ENCODE data around the gene PSPH.
"Not testable (repeated sequence)": the region's sequence is repeated elsewhere in the genome, so short reads cannot be mapped to it uniquely, and the experiment has no call there.

PSPH gene

DNA sequence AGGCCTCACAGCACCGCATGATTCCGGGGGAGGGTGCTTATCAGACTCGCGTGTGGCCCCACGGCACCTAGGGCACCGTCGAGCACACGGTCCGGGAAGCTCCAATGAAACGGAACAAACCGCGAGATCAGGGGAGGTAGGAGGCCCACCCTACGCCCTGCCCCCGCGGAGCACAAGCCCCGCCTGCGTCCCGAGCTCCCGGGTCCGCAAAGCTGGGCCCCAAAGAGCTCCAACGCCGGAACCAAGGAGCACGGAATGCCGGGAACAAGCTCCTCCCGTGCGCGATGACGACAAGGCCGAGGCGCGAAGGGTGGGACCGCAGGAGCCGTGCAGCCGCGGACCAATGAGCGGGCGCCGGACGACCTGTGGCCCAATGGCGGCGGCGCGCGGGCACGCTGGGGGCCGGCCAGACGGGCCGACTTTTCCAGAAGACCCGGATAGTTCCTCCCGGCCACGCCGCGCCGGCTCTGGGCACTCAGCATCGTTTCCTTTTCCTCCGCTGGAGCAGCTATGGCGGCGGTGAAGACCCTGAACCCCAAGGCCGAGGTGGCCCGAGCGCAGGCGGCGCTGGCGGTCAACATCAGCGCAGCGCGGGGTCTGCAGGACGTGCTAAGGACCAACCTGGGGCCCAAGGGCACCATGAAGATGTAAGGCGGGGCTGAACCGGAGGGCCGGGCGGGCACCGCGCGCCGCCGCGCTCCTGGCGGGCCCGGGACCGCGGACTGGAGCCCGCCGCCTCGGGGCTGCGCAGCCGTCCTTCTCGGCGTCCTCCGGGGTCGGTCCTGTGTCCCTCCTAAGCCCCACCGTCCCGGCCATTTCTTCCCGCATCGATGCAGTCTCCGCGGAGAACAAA is at the start of gene PSPH, which contains the start of gene CCT6A:
Gene PSPH (minus strand): TSS at position 106 of the 853 bp plus-strand sequence. CDS start 30,232 bp downstream, outside the sequence.
Gene CCT6A (plus strand): TSS at position 427 of the 853 bp plus-strand sequence. CDS start 84 bp downstream, at position 511.
- DNase-seq, result peak; percentile 91

DNA sequence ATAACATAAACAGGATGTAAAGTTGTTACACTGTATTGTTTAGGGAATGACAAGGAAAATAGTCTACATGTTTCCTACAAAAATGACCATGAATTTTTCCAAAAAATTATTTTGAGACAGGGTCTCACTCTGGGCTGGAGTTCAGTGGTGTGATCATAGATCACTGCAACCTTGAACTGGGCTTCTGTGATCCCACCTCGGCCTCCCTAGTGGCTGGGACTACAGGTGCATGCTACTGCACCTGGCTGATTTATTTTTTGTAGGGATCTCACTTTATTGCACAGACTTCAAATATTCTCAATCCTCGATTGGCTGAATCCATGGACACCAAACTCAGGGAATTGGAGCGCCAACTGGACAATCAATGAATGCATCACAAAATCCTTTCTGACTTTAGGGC is 48.4 kb upstream of the PSPH start:
- DNase-seq, result no peak

DNA sequence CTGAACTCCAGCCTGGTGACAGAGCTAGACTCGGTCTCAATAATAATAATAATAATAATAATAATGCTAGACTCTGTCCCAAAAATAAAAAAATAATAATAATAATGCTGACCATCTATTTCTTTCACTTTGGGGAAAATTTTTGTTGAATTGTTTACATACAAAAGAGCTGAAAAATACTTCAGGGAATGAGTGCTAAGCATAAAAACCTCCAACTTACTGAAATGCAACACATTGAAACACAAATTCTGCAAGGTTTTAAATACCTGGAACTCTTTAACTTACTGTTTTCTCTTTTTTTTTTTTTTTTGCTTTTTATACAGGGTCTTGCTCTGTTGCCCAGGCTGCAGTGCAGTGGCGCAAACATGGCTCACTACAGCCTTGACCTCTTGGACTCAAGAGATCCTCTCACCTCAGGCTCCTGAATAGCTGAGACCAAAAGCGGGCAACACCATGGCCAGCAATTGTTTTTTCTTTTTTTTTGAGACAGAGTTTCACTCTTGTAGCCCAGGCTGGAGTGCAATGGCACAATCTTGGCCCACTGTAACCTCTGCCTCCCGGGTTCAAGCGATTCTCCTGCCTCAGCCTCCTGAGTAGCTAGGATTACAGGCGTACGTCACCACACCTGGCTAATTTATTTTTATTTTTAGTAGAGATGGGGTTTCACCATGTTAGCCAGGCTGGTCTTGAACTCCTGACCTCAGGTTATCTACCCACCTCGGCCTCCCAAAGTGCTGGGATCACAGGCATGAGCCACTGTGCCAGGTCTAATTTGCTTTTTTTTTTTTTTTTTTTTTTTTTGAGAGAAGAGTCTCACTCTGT is 47.2 kb upstream of the PSPH start:
- DNase-seq, result not testable (repeated sequence)

DNA sequence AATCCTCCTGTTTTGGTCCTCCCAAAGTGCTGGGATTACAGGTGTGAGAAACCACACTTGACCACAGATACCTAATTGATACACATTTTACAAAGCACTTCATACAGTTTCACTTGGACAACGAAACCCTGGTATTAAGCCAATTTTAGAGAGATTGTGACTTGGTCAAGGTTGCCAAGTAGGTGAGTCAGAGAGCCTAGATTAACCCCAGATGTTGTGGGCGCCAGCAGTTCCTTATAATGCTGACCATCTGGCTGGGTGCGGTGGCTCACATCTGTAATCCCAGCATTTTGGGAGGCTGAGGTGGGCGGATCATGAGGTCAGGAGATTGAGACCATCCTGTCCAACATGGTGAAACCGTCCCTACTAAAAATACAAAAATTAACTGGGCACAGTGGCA is 46.5 kb upstream of the PSPH start:
- no peak for DNase-seq

DNA sequence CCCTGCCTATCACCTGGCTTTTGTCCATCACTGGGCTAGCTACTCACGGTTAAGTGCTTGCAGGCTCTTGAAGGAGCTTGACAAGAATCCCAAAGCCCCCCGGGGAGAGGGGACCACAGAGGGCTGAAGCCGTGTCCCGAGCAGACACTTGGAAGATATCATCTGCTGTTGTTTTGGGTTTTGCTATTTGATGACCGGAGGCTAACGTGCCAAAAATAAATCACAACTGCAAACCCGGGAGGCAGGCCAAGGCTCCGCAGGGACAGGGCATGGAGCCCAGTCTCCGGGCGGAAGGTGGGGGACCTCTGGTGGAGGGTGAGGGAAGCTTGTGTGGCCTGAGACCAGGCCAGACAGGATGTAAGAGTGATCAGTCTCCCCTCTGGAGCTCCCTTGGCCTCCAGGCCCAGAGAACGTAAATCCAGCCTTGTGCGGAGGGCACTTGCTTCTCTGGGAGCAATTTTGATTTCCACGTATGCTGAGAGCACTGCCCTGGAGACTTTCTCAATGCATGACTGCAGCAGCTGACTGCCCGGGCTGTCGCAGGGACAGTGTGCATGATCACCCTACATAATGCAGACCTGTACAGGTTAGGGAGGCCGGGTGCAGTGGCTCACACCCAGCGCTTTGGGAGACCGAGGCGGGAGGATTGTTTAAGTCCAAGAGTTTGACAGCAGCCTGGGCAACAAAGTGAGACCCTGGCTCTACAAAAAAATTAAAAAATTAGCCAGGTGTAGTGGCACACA is 41.7 kb upstream of the PSPH start, which contains the start of gene PHKG1:
Gene PHKG1 (minus strand): TSS at position 164 of the 743 bp plus-strand sequence. CDS start 4,011 bp downstream, outside the sequence.
- DNase-seq, result no peak

DNA sequence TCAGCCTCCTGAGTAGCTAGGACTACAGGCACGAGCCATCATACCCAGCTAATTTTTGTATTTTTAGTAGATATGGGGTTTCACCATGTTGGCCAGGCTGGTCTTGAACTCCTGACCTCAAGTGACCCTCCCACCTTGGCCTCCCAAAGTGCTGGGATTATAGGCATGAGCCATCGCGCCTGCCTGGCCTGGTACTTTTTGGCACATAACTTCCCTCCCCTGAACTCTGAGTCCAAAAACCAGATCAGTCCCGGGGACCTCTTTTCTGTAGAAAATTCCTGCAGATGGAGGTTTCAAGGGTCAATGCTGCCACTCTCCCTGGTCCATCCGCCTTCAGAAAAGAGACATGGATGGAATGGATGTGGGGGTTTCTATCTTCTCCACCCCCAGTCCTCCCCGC is 41.1 kb upstream of the PSPH start:
- DNase-seq, result not testable (repeated sequence)

DNA sequence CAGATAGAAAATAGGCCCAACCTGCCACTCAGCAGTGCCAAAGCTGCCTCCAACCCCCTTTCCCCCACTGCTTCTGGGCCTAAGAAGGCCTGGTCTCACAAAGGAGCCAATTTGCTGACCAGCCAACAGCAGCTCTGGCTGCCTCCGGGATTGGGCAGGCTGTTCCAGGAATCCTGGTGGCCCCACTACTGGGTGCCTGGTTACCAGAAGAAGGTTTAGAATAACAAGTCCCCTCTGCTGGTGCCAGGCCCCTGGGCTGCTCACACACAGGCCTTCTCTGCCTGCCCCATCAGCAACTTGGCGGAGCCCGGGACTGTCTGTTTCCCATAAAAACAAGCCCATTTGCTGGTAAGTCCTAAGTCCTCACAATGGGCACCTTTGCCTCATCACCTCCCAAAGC is 40.3 kb upstream of the PSPH start:
- DNase-seq, result no peak

DNA sequence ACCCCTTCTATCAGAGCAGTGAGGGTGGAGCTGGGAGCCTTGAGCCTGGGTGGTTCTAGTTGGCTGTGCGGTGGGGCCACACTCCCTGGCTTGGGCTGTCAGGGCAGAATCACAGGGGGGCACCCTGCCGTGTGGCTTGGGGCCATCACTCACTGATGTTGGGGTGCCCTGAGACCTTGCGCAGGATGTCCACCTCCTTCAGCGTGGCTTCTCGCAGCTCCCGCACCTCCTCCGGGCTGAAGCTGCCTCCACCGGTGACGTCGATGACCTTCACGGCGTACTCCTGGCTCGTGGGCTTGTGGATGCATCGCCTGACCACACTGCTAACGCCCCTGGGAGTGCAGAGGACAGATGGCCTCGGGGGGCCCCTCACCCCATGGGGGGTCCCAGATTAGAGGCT is 36.2 kb upstream of the PSPH start:
- DNase-seq, result no peak

DNA sequence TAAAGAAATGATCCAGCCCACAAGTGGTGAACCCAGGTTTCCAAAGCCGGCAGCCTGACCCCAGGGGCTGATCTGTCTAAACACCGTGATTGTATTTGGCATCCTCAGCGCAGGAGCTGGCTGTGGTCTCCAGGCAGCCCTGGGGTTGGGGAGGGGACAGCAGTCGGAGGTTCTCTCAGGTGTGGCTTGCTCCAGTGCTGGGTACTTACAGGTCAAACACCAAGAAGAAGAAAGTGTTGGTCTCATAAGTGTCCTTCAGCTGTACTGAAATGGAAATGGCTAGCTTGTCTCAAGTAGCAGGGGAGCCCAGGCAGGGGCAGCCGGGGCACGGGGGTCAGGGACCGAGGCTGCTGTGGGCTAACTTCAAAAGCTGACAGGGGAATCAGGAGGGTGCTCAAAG is 35.5 kb upstream of the PSPH start:
- DNase-seq, result no peak

DNA sequence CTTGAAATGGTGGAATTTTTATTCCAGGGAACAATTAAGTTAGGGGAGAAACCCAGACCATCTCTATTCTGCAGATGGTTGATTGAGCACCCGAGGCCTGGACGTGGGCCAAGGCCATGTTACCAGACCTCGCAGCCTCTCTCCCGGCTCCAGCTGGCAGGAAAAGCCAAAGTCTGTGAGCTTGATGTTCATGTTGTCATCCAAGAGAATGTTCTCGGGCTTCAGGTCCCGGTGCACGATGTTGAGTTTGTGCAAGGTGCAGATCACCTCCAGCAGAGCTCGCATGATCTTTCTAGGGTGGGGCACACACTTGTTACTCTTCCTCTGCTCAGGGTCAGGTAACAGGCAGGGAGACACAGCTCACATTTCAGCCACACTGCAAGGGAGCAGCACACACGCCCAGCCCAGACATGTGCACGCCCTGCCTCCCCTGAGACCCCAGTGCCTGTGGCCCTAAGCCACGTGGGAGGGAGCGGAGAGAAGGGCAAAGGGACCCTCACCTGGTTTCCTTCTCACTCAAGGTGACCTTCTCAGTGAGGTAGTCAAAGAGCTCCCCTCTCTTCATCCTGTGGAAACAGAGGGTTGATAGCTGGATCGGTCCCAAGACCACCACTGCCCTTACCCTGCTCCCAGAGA is 32.0 kb upstream of the PSPH start:
- no peak for DNase-seq

DNA sequence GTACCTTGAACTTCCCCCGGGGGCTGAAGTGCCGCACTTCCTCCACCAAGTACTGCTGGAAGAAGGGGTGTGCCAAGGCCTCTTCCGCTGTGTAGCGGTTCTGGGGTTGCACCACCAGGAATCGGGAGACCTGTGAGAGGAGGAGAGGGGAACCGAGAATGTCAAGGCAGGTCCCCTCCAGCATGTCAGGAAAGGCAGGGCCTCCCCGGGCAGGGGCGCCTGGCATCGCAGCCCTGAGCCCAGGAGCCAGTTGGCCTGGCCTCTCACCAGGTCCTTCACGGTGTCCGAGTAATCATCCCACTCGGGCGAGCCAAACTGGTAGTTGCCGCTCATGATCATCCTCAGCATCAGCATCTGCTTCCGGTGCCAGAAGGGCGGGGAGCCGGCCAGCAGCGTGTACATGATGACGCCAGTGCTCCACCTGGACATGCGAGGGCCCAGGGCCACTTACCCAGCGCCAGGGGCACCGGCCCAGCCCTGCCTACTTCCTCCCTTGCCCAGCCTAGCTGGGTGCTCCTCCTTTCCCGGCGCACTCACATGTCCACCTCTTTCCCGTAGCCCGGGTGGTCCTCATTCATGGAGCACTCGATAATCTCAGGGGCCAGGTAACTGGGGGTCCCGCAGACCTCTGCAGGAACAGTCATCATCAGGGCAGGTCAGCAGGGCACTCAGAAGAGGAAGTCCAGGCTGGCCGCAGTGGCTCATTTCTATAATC is 30.5 kb upstream of the PSPH start:
- DNase-seq, result no peak

DNA sequence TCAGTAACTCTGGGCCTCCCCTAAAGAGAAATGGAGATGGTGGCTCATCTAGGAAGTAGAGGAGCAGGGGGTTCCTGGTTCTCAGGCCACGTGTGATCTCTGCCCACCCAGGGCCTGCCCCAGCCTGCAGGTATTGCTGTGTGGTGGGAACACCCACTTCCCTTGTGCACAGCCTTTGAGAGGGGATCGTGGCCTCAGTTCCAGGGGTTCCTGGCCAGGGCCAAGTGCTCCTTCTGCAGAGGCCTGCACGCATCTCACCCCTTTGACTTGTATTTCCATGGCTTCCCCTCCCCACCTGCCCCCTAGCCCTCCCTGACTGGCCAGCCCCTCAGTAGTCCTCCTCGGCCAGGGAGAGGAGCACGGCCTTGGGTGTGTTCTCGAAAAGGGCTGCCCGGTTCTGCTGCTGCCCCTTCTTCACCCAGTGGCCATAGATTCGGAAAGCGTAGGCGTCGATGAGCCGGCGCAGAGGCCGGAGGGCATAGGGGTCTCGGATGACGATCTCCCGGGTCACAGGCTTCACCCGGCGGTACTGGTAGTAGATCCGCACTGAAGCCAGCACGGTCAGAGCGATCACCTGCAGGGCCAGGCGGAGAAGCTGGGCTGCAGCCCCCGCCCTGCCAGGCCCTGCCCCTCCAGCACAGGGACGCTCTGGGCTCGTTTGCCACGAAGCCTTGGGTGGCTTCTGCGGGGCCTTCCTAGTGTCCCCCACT is 29.6 kb upstream of the PSPH start:
- not testable (repeated sequence) for DNase-seq

DNA sequence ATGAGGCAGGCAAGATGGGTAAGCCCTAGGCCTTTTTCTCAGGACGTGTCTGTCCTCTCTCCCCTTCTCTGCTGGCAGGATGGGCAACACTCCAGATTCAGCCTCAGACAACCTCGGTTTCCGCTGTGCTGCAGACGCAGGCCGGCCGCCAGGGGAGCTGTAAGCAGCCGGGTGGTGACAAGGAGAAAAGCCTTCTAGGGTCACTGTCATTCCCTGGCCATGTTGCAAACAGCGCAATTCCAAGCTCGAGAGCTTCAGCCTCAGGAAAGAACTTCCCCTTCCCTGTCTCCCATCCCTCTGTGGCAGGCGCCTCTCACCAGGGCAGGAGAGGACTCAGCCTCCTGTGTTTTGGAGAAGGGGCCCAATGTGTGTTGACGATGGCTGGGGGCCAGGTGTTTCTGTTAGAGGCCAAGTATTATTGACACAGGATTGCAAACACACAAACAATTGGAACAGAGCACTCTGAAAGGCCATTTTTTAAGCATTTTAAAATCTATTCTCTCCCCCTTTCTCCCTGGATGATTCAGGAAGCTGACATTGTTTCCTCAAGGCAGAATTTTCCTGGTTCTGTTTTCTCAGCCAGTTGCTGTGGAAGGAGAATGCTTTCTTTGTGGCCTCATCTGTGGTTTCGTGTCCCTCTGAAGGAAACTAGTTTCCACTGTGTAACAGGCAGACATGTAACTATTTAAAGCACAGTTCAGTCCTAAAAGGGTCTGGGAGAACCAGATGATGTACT is 28.4 kb upstream of the PSPH start:
- no peak for DNase-seq

DNA sequence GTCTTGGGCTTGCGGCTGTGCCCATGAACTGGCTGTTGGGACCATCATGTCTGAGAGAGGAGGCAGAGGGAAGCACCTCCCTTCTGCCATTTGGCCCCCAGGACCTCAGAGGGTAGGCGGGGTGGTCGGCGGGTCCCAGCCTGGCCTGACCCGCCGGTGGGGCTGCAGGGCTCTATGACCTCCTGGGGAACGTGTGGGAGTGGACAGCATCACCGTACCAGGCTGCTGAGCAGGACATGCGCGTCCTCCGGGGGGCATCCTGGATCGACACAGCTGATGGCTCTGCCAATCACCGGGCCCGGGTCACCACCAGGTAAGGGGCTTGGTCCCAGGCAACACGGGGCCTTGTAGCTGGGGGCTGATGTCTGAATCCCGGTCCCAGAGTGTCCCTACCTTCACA is 27.0 kb upstream of the PSPH start:
- DNase-seq, result no peak

DNA sequence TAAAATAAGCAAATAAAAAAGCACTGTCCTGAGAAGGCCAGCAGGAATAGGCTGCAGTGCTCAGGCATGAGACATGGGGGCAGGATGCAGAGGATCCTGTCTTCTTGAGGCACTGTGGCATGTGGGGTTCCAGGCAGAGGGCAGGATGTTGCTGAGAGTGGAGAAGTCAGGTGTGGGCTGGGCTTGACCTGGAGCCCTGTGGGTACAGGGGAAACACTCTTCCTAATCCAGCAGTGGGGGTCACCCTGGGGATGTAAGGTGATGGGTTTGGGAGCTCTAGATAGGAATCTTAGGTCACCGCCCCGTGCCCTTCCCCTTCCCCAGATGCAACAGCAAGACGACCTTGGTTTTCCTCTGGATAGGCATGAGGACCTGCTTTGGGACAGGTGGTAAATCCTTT is 26.4 kb upstream of the PSPH start:
- DNase-seq, result no peak

DNA sequence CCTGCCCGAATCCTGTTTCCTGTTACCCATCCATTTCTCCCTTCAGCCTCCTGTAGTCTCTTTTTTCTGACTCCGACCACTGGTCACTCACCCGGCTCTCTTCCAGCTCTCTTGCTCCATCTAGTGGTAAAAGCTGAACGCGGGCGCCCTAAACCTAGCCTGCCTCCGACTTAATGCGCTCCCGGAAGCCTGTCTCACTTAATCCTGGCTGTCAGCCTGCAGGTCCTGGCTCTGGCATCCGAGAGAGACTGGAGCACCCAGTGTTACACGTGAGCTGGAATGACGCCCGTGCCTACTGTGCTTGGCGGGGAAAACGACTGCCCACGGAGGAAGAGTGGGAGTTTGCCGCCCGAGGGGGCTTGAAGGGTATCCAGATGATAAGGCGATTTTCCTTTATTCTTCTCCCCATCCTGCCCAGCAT is 23.1 kb upstream of the PSPH start:
- peak; percentile 49 for DNase-seq

DNA sequence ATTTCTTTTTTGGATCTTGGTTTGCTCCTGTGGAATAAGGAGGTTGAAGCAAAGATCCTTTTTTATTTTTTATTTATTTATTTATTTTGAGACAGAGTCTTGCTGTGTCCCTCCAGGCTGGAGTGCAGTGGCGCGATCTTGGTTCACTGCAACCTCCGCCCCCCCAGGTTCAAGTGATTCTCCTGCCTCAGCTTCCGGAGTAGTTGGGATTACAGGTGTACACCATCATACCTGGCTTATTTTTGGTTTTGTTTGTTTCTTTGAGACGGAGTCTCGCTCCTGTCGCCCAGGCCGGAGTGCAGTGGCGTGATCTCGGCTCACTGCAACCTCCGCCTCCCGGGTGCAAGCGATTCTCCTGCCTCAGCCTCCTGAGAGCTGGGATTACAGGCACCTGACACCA is 15.1 kb upstream of the PSPH start:
- DNase-seq, result not testable (repeated sequence)

DNA sequence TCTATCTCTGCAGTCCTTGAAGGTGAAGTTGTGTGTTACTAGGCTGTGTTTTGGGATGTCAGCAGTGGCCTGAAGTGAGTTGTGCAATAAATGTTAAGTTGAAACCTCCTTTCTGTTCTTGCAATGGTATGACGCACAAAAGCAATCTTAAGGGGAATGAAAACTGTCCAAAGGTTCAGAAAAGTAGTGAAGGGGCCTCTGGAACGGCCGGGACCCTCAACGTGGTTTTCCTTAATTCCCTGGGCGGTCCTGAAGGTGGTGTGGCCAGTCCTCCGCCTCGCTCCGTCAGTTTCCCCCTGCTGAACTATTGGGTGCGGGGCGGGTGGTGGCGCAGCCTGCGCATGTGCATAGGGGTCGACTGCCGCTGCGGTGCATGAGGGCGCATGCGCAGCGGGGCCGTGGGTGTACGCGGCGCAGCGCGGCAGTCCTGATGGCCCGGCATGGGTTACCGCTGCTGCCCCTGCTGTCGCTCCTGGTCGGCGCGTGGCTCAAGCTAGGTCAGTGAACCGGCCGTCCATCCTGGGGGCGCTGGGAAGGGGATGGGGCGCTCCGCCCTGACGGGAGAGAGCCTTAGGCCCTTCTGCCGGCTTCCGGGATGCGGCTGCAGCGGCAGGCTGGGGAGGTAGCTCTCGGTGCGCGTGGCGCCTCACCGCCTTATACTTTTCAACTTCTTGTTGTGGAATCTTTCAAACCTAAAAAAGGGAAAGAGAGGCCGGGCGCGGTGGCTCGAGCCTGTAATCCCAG is 12.8 kb upstream of the PSPH start, which contains the start of gene SUMF2:
Gene SUMF2 (plus strand): TSS at position 405 of the 744 bp plus-strand sequence. CDS start 26 bp downstream, at position 431.
- peak; percentile 77 for DNase-seq

DNA sequence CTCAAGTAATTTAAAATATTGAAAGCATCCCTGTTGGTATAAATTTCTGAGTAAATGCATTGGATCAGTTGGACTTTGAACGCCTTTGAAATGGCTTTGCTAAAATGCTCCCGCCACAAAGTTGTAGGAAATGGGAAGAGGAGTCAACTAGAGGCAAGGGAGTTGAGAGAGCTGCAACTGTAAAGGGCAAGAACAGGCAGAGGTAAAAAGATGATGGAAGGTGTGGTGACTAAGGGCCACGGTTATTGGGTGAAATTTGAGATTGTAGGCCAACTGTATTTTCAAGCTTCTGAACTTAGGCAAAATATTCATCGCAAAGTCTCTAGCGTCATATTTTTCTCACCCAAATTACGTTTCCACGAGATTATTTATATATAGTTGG is 12.2 kb upstream of the PSPH start:
- DNase-seq, result no peak

DNA sequence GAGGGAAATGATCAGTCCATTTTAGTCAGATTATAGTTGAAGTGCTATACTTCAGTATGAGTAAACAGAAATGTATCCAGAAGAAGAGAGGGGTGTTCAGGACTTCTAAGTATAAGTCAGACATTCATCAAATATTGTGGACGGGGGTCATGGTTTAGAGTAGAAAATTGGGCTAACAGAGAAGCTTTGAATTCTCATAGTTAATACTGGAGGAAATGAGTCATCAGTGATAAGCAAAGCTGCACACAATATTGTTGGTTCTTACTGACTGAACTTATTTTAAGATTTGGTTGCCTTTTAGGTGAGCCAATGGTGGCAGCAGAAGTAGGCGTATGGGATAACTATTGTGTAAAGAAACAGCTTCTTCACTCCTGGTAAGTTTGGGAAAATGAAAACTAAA is 11.1 kb upstream of the PSPH start:
- no peak for DNase-seq
